GM23248 (cell line): ENCODE results near the gene SUPT3H.

Source experiments
- EZH2 ChIP-seq: fragments of 200-600 bp; sonication (generic); IDR thresholded peaks from 2 replicates; pipeline ENCODE4 v1.6.1; 2018; ENCODE audit warnings: antibody characterized with exemption, mild to moderate bottlenecking; ENCODE audit not compliant: insufficient read depth, poor library complexity, severe bottlenecking
- EZH2phosphoT487 ChIP-seq: fragments of 200-600 bp; sonication (generic); IDR thresholded peaks from 2 replicates; pipeline ENCODE4 v1.6.1; 2018; ENCODE audit warnings: antibody characterized with exemption, moderate library complexity, mild to moderate bottlenecking, low read depth; ENCODE audit not compliant: insufficient read depth

DNA sequence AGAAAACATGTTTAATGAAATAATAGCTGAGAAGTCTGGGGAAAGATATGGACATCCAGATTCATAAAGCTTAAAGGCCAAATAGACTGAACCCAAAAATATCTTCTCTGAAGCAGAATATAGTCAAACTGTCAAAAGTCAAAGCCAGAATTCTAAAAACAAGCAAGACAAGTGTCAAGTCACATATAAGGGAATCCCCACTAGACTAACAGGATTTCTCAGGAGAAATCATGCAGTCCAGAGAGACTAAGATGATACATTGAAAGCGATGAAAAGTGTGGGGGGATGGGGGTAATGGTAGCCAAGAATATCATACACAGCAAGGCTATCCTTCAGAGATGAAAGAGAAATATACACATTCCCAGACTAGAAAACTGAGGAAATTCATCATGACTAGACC lies 162.0 kb downstream of the SUPT3H start:
- TF ChIP-seq EZH2phosphoT487 (no peak), EZH2 (no peak)
